Measurements from ENCODE around the gene IQCH.

IQCH gene

DNA sequence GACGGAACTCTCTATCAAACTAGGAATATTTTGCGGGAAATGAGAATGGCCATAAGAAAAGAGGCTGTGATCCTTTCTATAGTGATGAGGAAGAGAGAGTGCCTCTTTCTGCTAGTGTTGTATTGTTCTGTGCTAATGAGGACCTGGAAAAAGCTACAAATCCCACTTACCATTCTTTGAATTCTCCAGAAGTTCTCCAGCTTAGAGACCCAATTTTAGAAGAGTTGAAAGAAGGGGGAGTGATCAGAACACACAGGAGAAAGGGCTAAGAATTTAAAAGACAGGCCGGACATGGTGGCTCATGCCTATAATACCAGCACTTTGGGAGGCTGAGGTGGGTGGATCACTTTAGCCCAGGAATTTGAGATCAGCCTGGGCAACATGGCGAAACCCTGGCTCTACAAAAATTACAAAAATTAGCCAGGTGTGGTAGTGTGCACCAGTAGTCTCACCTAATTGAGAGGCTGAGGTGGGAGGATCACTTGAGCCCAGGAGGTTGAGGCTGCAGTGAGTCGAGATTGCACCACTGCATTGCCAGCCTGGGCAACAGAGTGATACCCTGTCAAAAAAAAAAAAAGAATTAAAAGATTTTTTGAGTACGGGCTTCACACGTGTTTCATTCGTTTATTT lies 126.9 kb downstream of the IQCH start:
- H2AFZ ChIP-seq (ENCODE audit: low read depth), result no peak overlapping the region
- no peaks in the 10 kb centered on the region for H3K79me2 ChIP-seq (ENCODE audit: insufficient read depth, low read depth)
- H3K27ac ChIP-seq, result no peak overlapping the region
- no peaks in the 10 kb centered on the region for H3K36me3 ChIP-seq (ENCODE audit: insufficient read depth)
- no peak for TF ChIP-seq CTCF (conservative IDR thresholded peaks at IDR 0.05; ENCODE audit: low read depth, low read length)
- H3K27me3 ChIP-seq (ENCODE audit: insufficient read depth, low read depth), result no peaks in the 10 kb centered on the region
- no peak overlapping the region for H3K4me2 ChIP-seq
- no peak overlapping the region for H3K4me3 ChIP-seq (IDR thresholded peaks at IDR 0.05; ENCODE audit: insufficient read depth, low read depth, low read length)
- H4K20me1 ChIP-seq (ENCODE audit: insufficient read depth), result no peaks in the 10 kb centered on the region
- no peak overlapping the region for H3K9ac ChIP-seq
- no peaks in the 10 kb centered on the region for H3K4me1 ChIP-seq (ENCODE audit: low read depth, poor library complexity, severe bottlenecking)

- no peak overlapping the region for H3K9ac ChIP-seq
These were observed 128.1 kb downstream of the IQCH start for GRCh38 chr15:67382723-67383122.

GRCh38 chr15:67383899-67384298 lies 129.3 kb downstream of the IQCH start:
- no peak for TF ChIP-seq CTCF (conservative IDR thresholded peaks at IDR 0.05; ENCODE audit: low read depth, low read length)
- no peaks in the 10 kb centered on the region for H3K4me1 ChIP-seq (ENCODE audit: low read depth, poor library complexity, severe bottlenecking)
- H3K27me3 ChIP-seq (ENCODE audit: insufficient read depth, low read depth), result no peaks in the 10 kb centered on the region
- no peak overlapping the region for H3K4me3 ChIP-seq (IDR thresholded peaks at IDR 0.05; ENCODE audit: insufficient read depth, low read depth, low read length)
- no peak overlapping the region for H3K4me2 ChIP-seq
- no peaks in the 10 kb centered on the region for H4K20me1 ChIP-seq (ENCODE audit: insufficient read depth)
- H3K36me3 ChIP-seq (ENCODE audit: insufficient read depth), result no peaks in the 10 kb centered on the region
- H3K9ac ChIP-seq, result no peak overlapping the region
- H3K79me2 ChIP-seq (ENCODE audit: insufficient read depth, low read depth), result no peaks in the 10 kb centered on the region
- H2AFZ ChIP-seq (ENCODE audit: low read depth), result no peak overlapping the region
- no peak overlapping the region for H3K27ac ChIP-seq

More at GRCh38 chr15:67382723-67383122, 128.1 kb downstream of the IQCH start:
- H3K79me2 ChIP-seq (ENCODE audit: insufficient read depth, low read depth), result no peaks in the 10 kb centered on the region
- H2AFZ ChIP-seq (ENCODE audit: low read depth), result no peak overlapping the region
- TF ChIP-seq CTCF (conservative IDR thresholded peaks at IDR 0.05; ENCODE audit: low read depth, low read length), result no peak
- no peak overlapping the region for H3K27ac ChIP-seq
- no peak overlapping the region for H3K4me3 ChIP-seq (IDR thresholded peaks at IDR 0.05; ENCODE audit: insufficient read depth, low read depth, low read length)
- H3K4me1 ChIP-seq (ENCODE audit: low read depth, poor library complexity, severe bottlenecking), result no peaks in the 10 kb centered on the region
- H3K27me3 ChIP-seq (ENCODE audit: insufficient read depth, low read depth), result no peaks in the 10 kb centered on the region
- H4K20me1 ChIP-seq (ENCODE audit: insufficient read depth), result no peaks in the 10 kb centered on the region
- no peaks in the 10 kb centered on the region for H3K36me3 ChIP-seq (ENCODE audit: insufficient read depth)
- H3K4me2 ChIP-seq, result no peak overlapping the region

- Histone ChIP-seq H3K9ac (no peak overlapping the region), H3K4me2 (no peak overlapping the region), H2AFZ (ENCODE audit: low read depth) (no peak overlapping the region), H3K4me3 (IDR thresholded peaks at IDR 0.05; ENCODE audit: insufficient read depth, low read depth, low read length) (no peak overlapping the region), H3K36me3 (ENCODE audit: insufficient read depth) (no peaks in the 10 kb centered on the region), H3K79me2 (ENCODE audit: insufficient read depth, low read depth) (no peaks in the 10 kb centered on the region), H3K27me3 (ENCODE audit: insufficient read depth, low read depth) (no peaks in the 10 kb centered on the region), H3K27ac (no peak overlapping the region), H4K20me1 (ENCODE audit: insufficient read depth) (no peaks in the 10 kb centered on the region), H3K4me1 (ENCODE audit: low read depth, poor library complexity, severe bottlenecking) (no peaks in the 10 kb centered on the region)
- TF ChIP-seq CTCF (conservative IDR thresholded peaks at IDR 0.05; ENCODE audit: low read depth, low read length), result no peak
These were observed 130.2 kb downstream of the IQCH start for GRCh38 chr15:67384761-67385160.

All from KMS-11 (cell line).